Gastroesophageal sphincter (tissue), 4 donors: ENCODE data around the gene FABP7. TPM values are rescaled to one million over a fixed set of nuclear protein-coding genes. Genes with fewer than 3 reads are reported as not detected.

ENCODE experiments used
- ATAC-seq: fragments of 150-250 bp; one replicate; pipeline ENCODE4 v1.9.1; 2016; ENCODE audit warnings: mild to moderate bottlenecking, moderate library complexity
- H3K27ac ChIP-seq, 4 donors: fragments of 200-600 bp; sonication (generic) in 3 of 4; 1 replicate in 3 of 4; 2 replicates in 1 of 4; pipeline ENCODE4 v1.5.1; 2016 to 2019
- H3K27me3 ChIP-seq: fragments of 200-600 bp; sonication (generic); one replicate; pipeline ENCODE4 v1.5.1; 2019
- H3K36me3 ChIP-seq, 2 donors: fragments of 200-600 bp; sonication (generic); one replicate each; pipeline ENCODE4 v1.5.1; 2019; ENCODE audit warnings: control low read depth in 1 of 2
- H3K4me1 ChIP-seq, 3 donors: fragments of 200-600 bp; sonication (generic); 1 replicate in 2 of 3; 2 replicates in 1 of 3; pipeline ENCODE4 v1.5.1; 2016 to 2019; ENCODE audit warnings: control low read depth in 2 of 3
- H3K4me3 ChIP-seq, 2 donors: fragments of 200-600 bp; sonication (generic); one replicate each; pipeline ENCODE4 v1.5.1; 2019; ENCODE audit warnings: mild to moderate bottlenecking in 1 of 2, moderate library complexity in 1 of 2
- H3K9me3 ChIP-seq, 3 donors: fragments of 200-600 bp; sonication (generic); one replicate each; pipeline ENCODE4 v1.5.1; 2017 to 2019; ENCODE audit warnings: control low read depth in 2 of 3
- CTCF ChIP-seq, 4 experiments: fragments of 200-600 bp in 2 of 4; fragments of 450-650 bp in 2 of 4; sonication (generic) in 1 of 4; IDR thresholded peaks; one replicate each; pipeline ENCODE4 v1.5.1; 2017 to 2019; ENCODE audit warnings: antibody characterized with exemption in 4 of 4, mild to moderate bottlenecking in 2 of 4, moderate library complexity in 2 of 4
- EP300 ChIP-seq: sonication (generic); formaldehyde crosslinking; IDR thresholded peaks from one replicate; pipeline ENCODE4 v1.6.1; 2017; ENCODE audit warnings: antibody characterized with exemption, mild to moderate bottlenecking
- POLR2A ChIP-seq, 2 donors: fragments of 450-650 bp; IDR thresholded peaks; one replicate each; pipeline ENCODE4 v1.6.1; 2017; ENCODE audit warnings: antibody characterized with exemption in 2 of 2, mild to moderate bottlenecking in 2 of 2, moderate library complexity in 1 of 2
- POLR2AphosphoS5 ChIP-seq: sonication (generic); formaldehyde crosslinking; IDR thresholded peaks from one replicate; pipeline ENCODE4 v1.6.1; 2017; ENCODE audit warnings: antibody characterized with exemption
- WGBS, 2 donors: methylation state at CpG; one replicate each; pipeline ENCODE4 v1.1.5; 2018; ENCODE audit warnings: low coverage in 1 of 2; 5-methylcytosine and 5-hydroxymethylcytosine counted together
- total RNA-seq, 4 donors: library from RNA; depleted of rRNA; stranded (reverse); fragments of >200 nt; gene quantifications; one replicate each; pipeline ENCODE4 v1.1.0, GENCODE V29; 2016

The FABP7 gene
- total RNA-seq, 4 donors from 2014 or later: 0.15 TPM; not detected in 3

- Histone ChIP-seq H3K27ac (no peak overlapping the region), H3K4me3 (no peak overlapping the region), H3K9me3 (no peaks in the 10 kb centered on the region), H3K4me1 (no peaks in the 10 kb centered on the region), H3K36me3 (no peaks in the 10 kb centered on the region), H3K27me3 (peaks cover 6% of the 10 kb centered on the region)
- ATAC-seq: no peak
- WGBS, 2 donors: 41 to 50% methylated on average over 10 of the region's 10 CpGs
- no peak for TF ChIP-seq EP300
- TF ChIP-seq POLR2A (IDR thresholded peaks at IDR 0.05): no peak
Measured at GRCh38 chr6:122734529-122735395, 44.8 kb upstream of the FABP7 start.

- WGBS, 2 donors: 45 to 58% methylated on average over 4 of the region's 4 CpGs
- no peak overlapping the region for H3K4me3 ChIP-seq
- no peak for TF ChIP-seq POLR2A (IDR thresholded peaks at IDR 0.05)
- TF ChIP-seq POLR2AphosphoS5: no peak
- no peak for TF ChIP-seq EP300
- TF ChIP-seq CTCF (IDR thresholded peaks at IDR 0.05): no peak
- H3K4me1 ChIP-seq: no peaks in the 10 kb centered on the region
- H3K27ac ChIP-seq: no peak overlapping the region
- no peak for ATAC-seq
- H3K36me3 ChIP-seq: no peaks in the 10 kb centered on the region
- H3K27me3 ChIP-seq: peaks cover 5% of the 10 kb centered on the region
- H3K9me3 ChIP-seq: no peaks in the 10 kb centered on the region
Measured at GRCh38 chr6:122735582-122735981, 43.9 kb upstream of the FABP7 start.

- TF ChIP-seq POLR2A (IDR thresholded peaks at IDR 0.05) (no peak), EP300 (no peak), POLR2AphosphoS5 (no peak), CTCF (IDR thresholded peaks at IDR 0.05) (no peak)
- ATAC-seq: no peak
- no peaks in the 10 kb centered on the region for H3K4me1 ChIP-seq
- H3K36me3 ChIP-seq: no peaks in the 10 kb centered on the region
- H3K27me3 ChIP-seq: peaks cover 5% of the 10 kb centered on the region
- no peak overlapping the region for H3K4me3 ChIP-seq
- no peaks in the 10 kb centered on the region for H3K9me3 ChIP-seq
- no peak overlapping the region for H3K27ac ChIP-seq
- 66 to 73% methylated on average over 3 to 4 of the region's 4 CpGs for WGBS, 2 donors
Measured at GRCh38 chr6:122736163-122736562, 43.4 kb upstream of the FABP7 start.

- no peak overlapping the region for H3K27ac ChIP-seq
- H3K4me1 ChIP-seq: no peaks in the 10 kb centered on the region
- ATAC-seq: no peak
- peaks cover 5% of the 10 kb centered on the region for H3K27me3 ChIP-seq
- TF ChIP-seq POLR2AphosphoS5: no peak
- no peak for TF ChIP-seq CTCF (IDR thresholded peaks at IDR 0.05)
- TF ChIP-seq POLR2A (IDR thresholded peaks at IDR 0.05): no peak
- TF ChIP-seq EP300: no peak
- no peaks in the 10 kb centered on the region for H3K36me3 ChIP-seq
- no peak overlapping the region for H3K4me3 ChIP-seq
- H3K9me3 ChIP-seq: no peaks in the 10 kb centered on the region
- whole genome bisulfite sequencing, 2 donors: 46 to 52% methylated on average over 3 of the region's 3 CpGs
Measured at GRCh38 chr6:122736616-122737015, 42.9 kb upstream of the FABP7 start.

- no peaks in the 10 kb centered on the region for H3K36me3 ChIP-seq
- no peak overlapping the region for H3K4me3 ChIP-seq
- no peak for ATAC-seq
- no peak overlapping the region for H3K27ac ChIP-seq
- H3K9me3 ChIP-seq: no peaks in the 10 kb centered on the region
- 96 to 97% methylated on average over 2 of the region's 2 CpGs for whole genome bisulfite sequencing, 2 donors
- TF ChIP-seq CTCF (IDR thresholded peaks at IDR 0.05) (no peak), POLR2A (IDR thresholded peaks at IDR 0.05) (no peak), EP300 (no peak), POLR2AphosphoS5 (no peak)
- H3K4me1 ChIP-seq: no peaks in the 10 kb centered on the region
- H3K27me3 ChIP-seq: no peaks in the 10 kb centered on the region
Measured at GRCh38 chr6:122740091-122740490, 39.4 kb upstream of the FABP7 start.
